Measurements from ENCODE around the gene CACNA1C.

The CACNA1C gene

DNA sequence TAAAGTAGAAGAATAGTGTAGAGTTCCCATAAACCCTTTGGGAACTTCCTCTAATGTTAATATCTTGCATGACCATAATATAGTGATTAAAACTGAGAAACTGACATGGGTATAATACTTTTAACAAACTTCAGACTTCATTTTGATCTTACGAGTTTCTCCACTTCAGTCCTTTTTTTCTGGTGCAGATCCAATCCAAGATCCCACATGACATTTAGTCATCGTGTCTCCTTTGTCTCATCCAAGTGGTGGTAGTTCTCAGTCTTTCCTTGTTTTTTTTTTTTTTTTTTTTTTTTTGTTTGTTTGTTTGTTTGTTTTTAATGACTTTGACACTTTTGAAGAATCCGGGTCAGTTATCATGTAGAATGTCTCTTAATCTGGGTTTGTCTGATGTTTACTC is 179.2 kb downstream of the CACNA1C start:
- Histone ChIP-seq H3K27ac (ENCODE audit: low read length) (no peak overlapping the region), H3K36me3 (ENCODE audit: control insufficient read depth in 1 of 2, insufficient read depth in 2 of 2, low read length in 2 of 2) (no peaks in the 10 kb centered on the region), H3K27me3 (ENCODE audit: low read depth, low read length) (no peaks in the 10 kb centered on the region), H3K4me3 (ENCODE audit: low read depth in 1 of 2, low read length in 2 of 2) (no peak overlapping the region), H3K9me3 (ENCODE audit: control insufficient read depth in 1 of 2, low read length in 2 of 2) (no peaks in the 10 kb centered on the region), H3K4me1 (ENCODE audit: control insufficient read depth in 1 of 2, insufficient read depth in 2 of 2, low read length in 2 of 2) (no peaks in the 10 kb centered on the region)

DNA sequence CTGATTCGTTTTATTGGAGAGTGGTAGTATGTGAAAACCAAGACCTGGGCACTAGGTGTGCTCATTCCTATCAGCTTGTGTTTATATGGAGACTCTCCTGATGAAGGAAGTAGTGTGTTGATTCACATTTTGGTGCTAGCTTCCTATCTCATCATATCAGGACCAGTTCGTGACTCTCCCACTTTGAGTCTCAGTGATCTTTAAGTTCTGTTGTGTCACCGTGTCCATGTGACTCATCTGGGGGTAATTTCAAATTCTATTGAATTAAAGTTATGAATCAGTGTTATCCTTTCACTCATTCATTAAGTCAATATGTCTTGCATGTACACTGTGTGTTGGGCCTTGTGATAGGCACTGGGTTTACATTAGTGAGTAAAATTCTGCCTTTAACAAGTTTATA is 180.2 kb downstream of the CACNA1C start:
- Histone ChIP-seq H3K9me3 (ENCODE audit: control insufficient read depth in 1 of 2, low read length in 2 of 2) (no peaks in the 10 kb centered on the region), H3K4me1 (ENCODE audit: control insufficient read depth in 1 of 2, insufficient read depth in 2 of 2, low read length in 2 of 2) (no peaks in the 10 kb centered on the region), H3K4me3 (ENCODE audit: low read depth in 1 of 2, low read length in 2 of 2) (no peak overlapping the region), H3K27ac (ENCODE audit: low read length) (no peak overlapping the region), H3K27me3 (ENCODE audit: low read depth, low read length) (no peaks in the 10 kb centered on the region), H3K36me3 (ENCODE audit: control insufficient read depth in 1 of 2, insufficient read depth in 2 of 2, low read length in 2 of 2) (no peaks in the 10 kb centered on the region)

DNA sequence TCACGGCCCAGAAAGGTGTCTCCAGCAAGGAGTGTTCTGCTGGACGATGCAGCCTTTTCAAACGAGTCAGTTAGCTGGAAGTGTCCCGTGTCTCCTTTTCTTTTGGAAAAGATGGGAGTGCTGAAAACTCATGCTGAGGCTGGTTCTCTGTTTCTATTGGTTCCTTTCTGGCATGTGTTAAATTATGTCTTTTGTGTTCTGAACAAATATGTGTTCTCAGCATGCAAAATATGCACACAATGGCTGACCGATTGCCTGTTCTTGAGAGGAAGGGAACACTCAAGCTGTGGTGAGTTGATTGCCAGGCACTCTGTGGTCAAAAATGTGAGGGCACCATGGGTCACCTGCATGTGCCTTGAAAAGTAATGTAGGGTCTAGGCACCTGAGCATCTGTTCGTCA is 181.3 kb downstream of the CACNA1C start:
- H3K9me3 ChIP-seq (ENCODE audit: control insufficient read depth in 1 of 2, low read length in 2 of 2) = no peaks in the 10 kb centered on the region
- H3K27me3 ChIP-seq (ENCODE audit: low read depth, low read length) = no peaks in the 10 kb centered on the region
- no peak overlapping the region for H3K4me3 ChIP-seq (ENCODE audit: low read depth in 1 of 2, low read length in 2 of 2)
- no peaks in the 10 kb centered on the region for H3K36me3 ChIP-seq (ENCODE audit: control insufficient read depth in 1 of 2, insufficient read depth in 2 of 2, low read length in 2 of 2)
- H3K27ac ChIP-seq (ENCODE audit: low read length) = no peak overlapping the region
- no peaks in the 10 kb centered on the region for H3K4me1 ChIP-seq (ENCODE audit: control insufficient read depth in 1 of 2, insufficient read depth in 2 of 2, low read length in 2 of 2)

DNA sequence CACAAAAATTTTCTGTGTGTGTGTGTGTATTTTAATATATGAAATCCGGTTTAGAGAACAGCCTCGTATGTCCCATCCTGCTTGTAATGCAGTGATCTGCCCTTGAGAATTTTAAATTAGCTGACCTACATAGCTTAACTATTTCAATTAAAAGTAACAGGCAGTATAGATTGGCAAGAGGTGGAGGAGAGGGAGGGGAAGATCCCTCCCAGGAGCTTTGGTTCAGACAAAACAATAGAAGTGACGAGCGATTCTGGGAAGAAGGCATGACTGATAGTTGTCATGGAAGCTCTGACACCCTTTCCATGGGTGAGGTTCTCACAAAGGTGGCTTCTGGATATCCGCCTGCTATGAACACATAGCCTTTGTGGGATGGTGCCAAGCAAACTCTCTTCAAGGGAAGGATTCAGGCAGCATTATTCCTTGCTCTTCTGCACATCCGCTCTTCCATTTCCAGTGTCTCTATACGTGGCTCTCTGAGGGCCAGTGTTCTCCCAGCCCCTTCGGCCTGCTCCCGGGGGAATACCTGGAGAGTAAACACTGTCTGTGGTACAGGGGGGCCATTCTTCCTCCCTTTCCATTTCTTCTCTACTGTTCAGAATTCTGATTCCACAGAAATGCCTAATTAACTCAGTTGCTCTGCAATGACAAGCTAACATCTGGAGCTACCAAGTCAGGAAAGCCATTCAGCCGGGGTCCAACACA is 182.0 kb downstream of the CACNA1C start:
- Histone ChIP-seq H3K36me3 (ENCODE audit: control insufficient read depth in 1 of 2, insufficient read depth in 2 of 2, low read length in 2 of 2) (no peaks in the 10 kb centered on the region), H3K27ac (ENCODE audit: low read length) (no peak overlapping the region), H3K4me1 (ENCODE audit: control insufficient read depth in 1 of 2, insufficient read depth in 2 of 2, low read length in 2 of 2) (no peaks in the 10 kb centered on the region), H3K27me3 (ENCODE audit: low read depth, low read length) (no peaks in the 10 kb centered on the region), H3K9me3 (ENCODE audit: control insufficient read depth in 1 of 2, low read length in 2 of 2) (no peaks in the 10 kb centered on the region), H3K4me3 (ENCODE audit: low read depth in 1 of 2, low read length in 2 of 2) (no peak overlapping the region)

DNA sequence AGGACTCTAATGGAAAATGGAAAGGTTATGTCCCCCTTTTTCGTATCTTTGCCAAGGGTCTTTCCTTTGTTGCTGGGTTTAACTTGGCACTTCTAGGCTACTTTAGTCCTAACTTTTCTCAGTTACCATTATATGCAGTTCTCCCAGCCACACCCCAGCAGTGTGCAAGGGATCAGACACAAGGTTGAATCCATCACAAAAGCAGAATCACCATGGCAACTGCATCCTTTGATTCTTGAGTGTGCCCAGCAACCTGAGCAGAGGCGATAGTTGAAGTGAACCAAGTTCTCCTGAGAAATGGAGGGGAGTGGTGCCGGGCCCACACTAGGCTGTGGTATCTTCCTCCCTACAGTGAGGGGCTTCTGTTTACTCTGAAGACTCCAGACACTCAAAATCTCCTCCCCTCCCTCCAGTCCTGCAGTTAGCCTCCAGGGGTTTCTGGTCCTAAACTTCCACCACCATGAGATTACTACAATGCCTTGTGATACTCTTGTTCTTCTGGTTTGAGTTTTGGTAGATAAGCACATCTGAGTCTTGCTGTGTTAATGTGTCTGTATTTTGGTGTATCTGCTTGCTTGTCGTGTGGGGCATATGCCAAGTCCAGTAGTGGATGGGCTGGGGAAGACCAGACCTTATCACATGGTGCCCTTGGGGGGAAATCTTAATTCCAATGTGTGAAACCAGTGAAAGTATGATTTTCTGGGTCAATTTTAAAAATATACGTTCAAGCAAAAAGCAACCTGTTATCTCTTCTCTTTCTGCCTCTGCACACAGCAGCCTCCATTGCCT is 183.9 kb downstream of the CACNA1C start:
- no peak overlapping the region for H3K27ac ChIP-seq (ENCODE audit: low read length)
- H3K27me3 ChIP-seq (ENCODE audit: low read depth, low read length) = no peaks in the 10 kb centered on the region
- no peak overlapping the region for H3K4me3 ChIP-seq (ENCODE audit: low read depth in 1 of 2, low read length in 2 of 2)
- H3K9me3 ChIP-seq (ENCODE audit: control insufficient read depth in 1 of 2, low read length in 2 of 2) = no peaks in the 10 kb centered on the region
- H3K36me3 ChIP-seq (ENCODE audit: control insufficient read depth in 1 of 2, insufficient read depth in 2 of 2, low read length in 2 of 2) = no peaks in the 10 kb centered on the region
- H3K4me1 ChIP-seq (ENCODE audit: control insufficient read depth in 1 of 2, insufficient read depth in 2 of 2, low read length in 2 of 2) = no peaks in the 10 kb centered on the region

DNA sequence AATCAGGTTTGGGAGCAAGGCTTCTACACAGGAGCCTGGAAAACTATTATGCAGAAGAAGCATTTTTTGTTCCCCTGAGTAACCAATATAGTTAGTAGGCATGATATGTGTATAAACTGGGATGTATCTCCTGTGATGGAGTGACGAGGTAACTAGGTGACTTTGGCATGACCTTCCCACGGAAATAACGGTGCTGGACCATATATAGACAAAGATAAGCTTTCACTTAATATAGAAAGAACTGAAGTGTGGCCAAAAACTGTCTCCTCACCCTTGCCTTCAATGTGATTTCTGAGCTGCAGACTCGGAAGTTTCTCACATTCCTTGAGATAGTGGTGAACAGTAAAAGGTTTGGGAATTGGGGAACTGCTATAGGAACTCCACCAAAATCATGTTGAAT is 185.3 kb downstream of the CACNA1C start:
- H3K4me1 ChIP-seq (ENCODE audit: control insufficient read depth in 1 of 2, insufficient read depth in 2 of 2, low read length in 2 of 2) = no peaks in the 10 kb centered on the region
- H3K36me3 ChIP-seq (ENCODE audit: control insufficient read depth in 1 of 2, insufficient read depth in 2 of 2, low read length in 2 of 2) = no peaks in the 10 kb centered on the region
- H3K27ac ChIP-seq (ENCODE audit: low read length) = no peak overlapping the region
- H3K27me3 ChIP-seq (ENCODE audit: low read depth, low read length) = no peaks in the 10 kb centered on the region
- H3K9me3 ChIP-seq (ENCODE audit: control insufficient read depth in 1 of 2, low read length in 2 of 2) = no peaks in the 10 kb centered on the region
- H3K4me3 ChIP-seq (ENCODE audit: low read depth in 1 of 2, low read length in 2 of 2) = no peak overlapping the region

DNA sequence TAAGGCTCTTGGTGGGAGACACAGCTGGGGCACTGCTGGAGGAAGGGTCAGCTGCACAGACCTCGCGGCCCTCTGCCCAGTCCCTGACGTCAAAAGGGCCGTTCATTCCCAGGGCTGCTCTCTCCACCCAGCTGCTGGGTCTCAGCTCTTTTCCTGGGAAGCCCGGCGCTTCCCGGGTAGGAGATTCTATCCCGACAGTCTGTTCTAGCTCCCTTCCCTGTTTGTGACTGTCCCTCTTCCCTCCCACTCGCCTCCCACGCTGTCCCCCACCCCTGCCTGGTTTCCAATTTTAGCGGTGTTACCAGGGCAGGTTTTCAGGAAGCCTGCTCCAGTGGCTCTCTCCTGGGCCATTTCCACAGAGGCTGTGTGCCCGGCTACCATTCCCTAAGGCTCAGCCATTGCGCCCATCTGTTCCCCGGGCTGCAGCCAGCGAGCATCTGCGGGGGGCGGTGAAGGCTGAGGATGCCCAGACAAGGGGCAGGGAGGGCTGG is 186.6 kb downstream of the CACNA1C start:
- no peak overlapping the region for H3K27ac ChIP-seq (ENCODE audit: low read length)
- no peak overlapping the region for H3K4me3 ChIP-seq (ENCODE audit: low read depth in 1 of 2, low read length in 2 of 2)
- no peaks in the 10 kb centered on the region for H3K36me3 ChIP-seq (ENCODE audit: control insufficient read depth in 1 of 2, insufficient read depth in 2 of 2, low read length in 2 of 2)
- peaks cover 0 to 2% of the 10 kb centered on the region in 2 donors for H3K4me1 ChIP-seq (ENCODE audit: control insufficient read depth in 1 of 2, insufficient read depth in 2 of 2, low read length in 2 of 2)
- H3K27me3 ChIP-seq (ENCODE audit: low read depth, low read length) = no peaks in the 10 kb centered on the region
- H3K9me3 ChIP-seq (ENCODE audit: control insufficient read depth in 1 of 2, low read length in 2 of 2) = no peaks in the 10 kb centered on the region

DNA sequence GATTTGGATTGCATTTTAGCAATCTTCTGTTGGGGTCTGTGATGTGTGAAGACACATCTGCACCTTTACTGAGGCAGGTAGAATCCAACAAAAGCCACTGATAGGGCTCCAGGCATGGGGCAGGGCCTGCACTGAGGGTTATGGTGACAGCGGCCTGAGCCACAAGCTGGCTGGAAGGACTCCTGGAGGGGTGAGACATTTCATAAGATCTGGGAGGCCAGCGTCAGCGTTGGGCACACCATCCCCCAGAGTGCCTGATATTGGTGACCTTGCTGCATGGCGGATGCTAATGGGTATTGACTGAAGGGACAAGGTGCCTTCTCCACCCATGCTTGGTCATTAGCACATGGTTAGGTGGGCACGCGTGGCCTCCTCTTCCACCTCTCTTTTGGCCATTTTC is 187.6 kb downstream of the CACNA1C start:
- no peaks in the 10 kb centered on the region for H3K36me3 ChIP-seq (ENCODE audit: control insufficient read depth in 1 of 2, insufficient read depth in 2 of 2, low read length in 2 of 2)
- no peaks in the 10 kb centered on the region for H3K9me3 ChIP-seq (ENCODE audit: control insufficient read depth in 1 of 2, low read length in 2 of 2)
- H3K27me3 ChIP-seq (ENCODE audit: low read depth, low read length) = no peaks in the 10 kb centered on the region
- H3K4me3 ChIP-seq (ENCODE audit: low read depth in 1 of 2, low read length in 2 of 2) = no peak overlapping the region
- H3K4me1 ChIP-seq (ENCODE audit: control insufficient read depth in 1 of 2, insufficient read depth in 2 of 2, low read length in 2 of 2) = peaks cover 0 to 7% of the 10 kb centered on the region in 2 donors
- no peak overlapping the region for H3K27ac ChIP-seq (ENCODE audit: low read length)

DNA sequence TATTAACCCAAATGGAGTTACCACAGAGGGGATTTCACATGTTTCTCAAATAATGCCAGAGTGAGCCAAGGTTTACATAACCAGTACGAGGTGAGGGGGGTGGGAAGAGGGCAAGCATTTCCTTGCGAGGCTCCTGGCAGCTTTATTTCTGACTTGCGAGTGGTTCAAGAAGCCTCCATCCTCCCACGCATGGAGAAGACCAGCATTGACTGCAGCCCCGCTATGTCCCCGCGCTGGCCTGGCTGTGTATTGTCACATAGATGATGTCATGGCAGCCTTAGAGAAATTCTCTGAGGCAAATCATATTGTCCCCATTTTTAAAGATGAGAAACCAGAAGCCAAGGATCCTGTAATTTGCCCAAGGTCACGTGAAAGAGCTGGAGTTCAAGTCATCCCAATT is 188.2 kb downstream of the CACNA1C start:
- H3K9me3 ChIP-seq (ENCODE audit: control insufficient read depth in 1 of 2, low read length in 2 of 2) = no peaks in the 10 kb centered on the region
- H3K27me3 ChIP-seq (ENCODE audit: low read depth, low read length) = no peaks in the 10 kb centered on the region
- no peaks in the 10 kb centered on the region for H3K36me3 ChIP-seq (ENCODE audit: control insufficient read depth in 1 of 2, insufficient read depth in 2 of 2, low read length in 2 of 2)
- no peak overlapping the region for H3K27ac ChIP-seq (ENCODE audit: low read length)
- H3K4me3 ChIP-seq (ENCODE audit: low read depth in 1 of 2, low read length in 2 of 2) = no peak overlapping the region
- peaks cover 0 to 7% of the 10 kb centered on the region in 2 donors for H3K4me1 ChIP-seq (ENCODE audit: control insufficient read depth in 1 of 2, insufficient read depth in 2 of 2, low read length in 2 of 2)

DNA sequence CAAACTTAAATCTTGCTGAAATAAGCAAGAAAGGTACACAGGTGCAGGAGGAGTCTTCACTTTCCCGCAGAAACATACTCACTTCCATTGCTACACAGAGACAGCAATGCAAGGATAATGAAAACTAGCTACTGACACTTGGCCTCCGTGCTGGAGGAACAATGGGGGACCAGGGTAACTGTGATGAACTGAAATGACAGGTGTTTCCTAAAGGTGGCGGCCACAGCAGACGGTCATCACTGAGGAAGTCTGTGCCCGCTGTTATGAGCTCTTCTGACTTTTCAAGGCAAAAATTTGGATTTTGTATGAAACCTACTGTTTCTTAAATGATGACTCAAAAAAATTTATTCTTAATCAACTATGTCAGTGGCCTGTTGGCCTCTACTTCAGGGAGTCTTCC is 189.4 kb downstream of the CACNA1C start:
- H3K27ac ChIP-seq (ENCODE audit: low read length) = no peak overlapping the region
- H3K9me3 ChIP-seq (ENCODE audit: control insufficient read depth in 1 of 2, low read length in 2 of 2) = no peaks in the 10 kb centered on the region
- no peaks in the 10 kb centered on the region for H3K27me3 ChIP-seq (ENCODE audit: low read depth, low read length)
- H3K4me3 ChIP-seq (ENCODE audit: low read depth in 1 of 2, low read length in 2 of 2) = no peak overlapping the region
- H3K36me3 ChIP-seq (ENCODE audit: control insufficient read depth in 1 of 2, insufficient read depth in 2 of 2, low read length in 2 of 2) = no peaks in the 10 kb centered on the region
- peaks cover 0 to 7% of the 10 kb centered on the region in 2 donors for H3K4me1 ChIP-seq (ENCODE audit: control insufficient read depth in 1 of 2, insufficient read depth in 2 of 2, low read length in 2 of 2)

DNA sequence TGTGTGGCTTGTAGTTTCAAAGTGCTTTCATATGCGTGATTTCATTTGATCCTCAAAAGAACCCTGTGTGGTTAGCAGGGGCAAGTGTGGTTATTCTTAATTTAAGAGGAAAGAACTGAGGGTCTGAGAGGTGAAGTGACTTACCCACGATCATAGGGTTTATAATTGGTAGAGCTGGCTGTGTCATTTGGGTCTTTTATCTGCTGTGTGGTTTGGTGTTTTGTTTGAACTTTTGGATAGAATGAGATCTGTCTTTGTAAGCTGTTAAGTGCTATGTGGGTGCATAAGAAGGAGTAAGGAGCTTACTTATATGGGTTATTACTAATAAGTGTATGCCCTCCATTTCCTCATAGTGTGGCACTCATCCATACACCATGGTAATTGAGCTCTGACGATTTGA is 190.0 kb downstream of the CACNA1C start:
- Histone ChIP-seq H3K4me1 (ENCODE audit: control insufficient read depth in 1 of 2, insufficient read depth in 2 of 2, low read length in 2 of 2) (peaks cover 0 to 7% of the 10 kb centered on the region in 2 donors), H3K27me3 (ENCODE audit: low read depth, low read length) (no peaks in the 10 kb centered on the region), H3K9me3 (ENCODE audit: control insufficient read depth in 1 of 2, low read length in 2 of 2) (no peaks in the 10 kb centered on the region), H3K36me3 (ENCODE audit: control insufficient read depth in 1 of 2, insufficient read depth in 2 of 2, low read length in 2 of 2) (no peaks in the 10 kb centered on the region), H3K4me3 (ENCODE audit: low read depth in 1 of 2, low read length in 2 of 2) (no peak overlapping the region), H3K27ac (ENCODE audit: low read length) (peak overlapping the region; percentile 89)

Data from muscle layer of duodenum (tissue), 2 donors.